Fibroblast of lung (primary cell): Measurements from ENCODE around the gene SLC20A1. TPM values are rescaled to one million over a fixed set of nuclear protein-coding genes. Genes with fewer than 3 reads are reported as not detected.
A peak's percentile ranks its signal among the peaks of the same experiment; 100 is the strongest.

Source experiments
- DNase-seq, 2 donors: peaks; one replicate each; pipeline versions ENCODE4 v3.0.0 to v3.0.0-alpha.2; 2010; ENCODE audit warnings: low read depth in 2 of 2
- H2AFZ ChIP-seq: 2 replicates; pipeline ENCODE4 v1.5.1; 2012; ENCODE audit warnings: low read length, control low read depth, inconsistent platforms
- H3K27ac ChIP-seq: 2 replicates; pipeline ENCODE4 v1.5.1; 2011; ENCODE audit warnings: low read length, control low read depth; ENCODE audit not compliant: insufficient read depth
- H3K27me3 ChIP-seq: 2 replicates; pipeline ENCODE4 v1.5.1; 2011; ENCODE audit warnings: mild to moderate bottlenecking, low read length; ENCODE audit not compliant: control insufficient read depth, insufficient read depth
- H3K36me3 ChIP-seq: 2 replicates; pipeline ENCODE4 v1.5.1; 2011; ENCODE audit warnings: low read length; ENCODE audit not compliant: control insufficient read depth, insufficient read depth
- H3K4me1 ChIP-seq: 2 replicates; pipeline ENCODE4 v1.5.1; 2011; ENCODE audit warnings: low read length; ENCODE audit not compliant: control insufficient read depth, insufficient read depth; ENCODE audit errors: extremely low read depth
- H3K4me2 ChIP-seq: 2 replicates; pipeline ENCODE4 v1.5.1; 2011; ENCODE audit warnings: low read length, control low read depth; ENCODE audit not compliant: insufficient read depth; ENCODE audit errors: extremely low read depth
- H3K4me3 ChIP-seq, 4 experiments: fragments of 200-600 bp in 1 of 4; sonication (generic) in 1 of 4; replicated peaks in 1 of 4; 2 replicates each; pipeline ENCODE4 v1.5.1; 2011 to 2016; ENCODE audit warnings: low read length in 4 of 4, low read depth in 3 of 4, mild to moderate bottlenecking in 3 of 4, control low read depth in 2 of 4, inconsistent platforms in 1 of 4, mixed read lengths in 1 of 4; ENCODE audit not compliant: insufficient read depth in 1 of 4; ENCODE audit errors: control extremely low read depth in 1 of 4
- H3K79me2 ChIP-seq: 2 replicates; pipeline ENCODE4 v1.5.1; 2012; ENCODE audit warnings: mild to moderate bottlenecking, low read length, inconsistent platforms; ENCODE audit not compliant: control insufficient read depth, insufficient read depth
- H3K9ac ChIP-seq: 2 replicates; pipeline ENCODE4 v1.5.1; 2011; ENCODE audit warnings: mild to moderate bottlenecking, low read length, control low read depth; ENCODE audit not compliant: insufficient read depth
- H3K9me3 ChIP-seq: 2 replicates; pipeline ENCODE4 v1.5.1; 2012; ENCODE audit warnings: low read depth, low read length; ENCODE audit not compliant: control insufficient read depth, insufficient read depth
- H4K20me1 ChIP-seq: 2 replicates; pipeline ENCODE4 v1.5.1; 2011; ENCODE audit warnings: low read length; ENCODE audit not compliant: control insufficient read depth, insufficient read depth; ENCODE audit errors: extremely low read depth
- EZH2 ChIP-seq: IDR thresholded peaks from 2 replicates; pipeline ENCODE4 v1.5.1; 2012; ENCODE audit warnings: low read length, control low read depth, mild to moderate bottlenecking; ENCODE audit errors: missing control alignments
- polyA plus RNA-seq, 2 donors: library from polyadenylated mRNA; depleted of rRNA in 1 of 2; stranded (reverse) in 1 of 2; unstranded in 1 of 2; fragments of >200 nt; gene quantifications; 2 replicates each; pipeline ENCODE4 v1.2.1, GENCODE V29; 2011 to 2012; ENCODE audit warnings: missing spikeins in 1 of 2
- total RNA-seq: library from RNA; depleted of rRNA; stranded (reverse); fragments of >200 nt; gene quantifications from 2 replicates; pipeline ENCODE4 v1.2.1, GENCODE V29; 2014
- TF ChIP-seq, protein P1 (sequence below), 2 donors: IDR thresholded peaks in 1 of 2; conservative IDR thresholded peaks in 1 of 2; 1 replicate in 1 of 2; 2 replicates in 1 of 2; pipeline ENCODE4 v1.5.1; 2011 to 2012; ENCODE audit warnings: low read length in 2 of 2, control low read depth in 1 of 2, inconsistent platforms in 1 of 2, low read depth in 1 of 2, mild to moderate bottlenecking in 1 of 2

SLC20A1 gene
- total and polyA plus RNA-seq, 2 donors (not counting 1 experiment from before 2014, with no cell fraction given) = 61.3 to 77.3 TPM

DNA sequence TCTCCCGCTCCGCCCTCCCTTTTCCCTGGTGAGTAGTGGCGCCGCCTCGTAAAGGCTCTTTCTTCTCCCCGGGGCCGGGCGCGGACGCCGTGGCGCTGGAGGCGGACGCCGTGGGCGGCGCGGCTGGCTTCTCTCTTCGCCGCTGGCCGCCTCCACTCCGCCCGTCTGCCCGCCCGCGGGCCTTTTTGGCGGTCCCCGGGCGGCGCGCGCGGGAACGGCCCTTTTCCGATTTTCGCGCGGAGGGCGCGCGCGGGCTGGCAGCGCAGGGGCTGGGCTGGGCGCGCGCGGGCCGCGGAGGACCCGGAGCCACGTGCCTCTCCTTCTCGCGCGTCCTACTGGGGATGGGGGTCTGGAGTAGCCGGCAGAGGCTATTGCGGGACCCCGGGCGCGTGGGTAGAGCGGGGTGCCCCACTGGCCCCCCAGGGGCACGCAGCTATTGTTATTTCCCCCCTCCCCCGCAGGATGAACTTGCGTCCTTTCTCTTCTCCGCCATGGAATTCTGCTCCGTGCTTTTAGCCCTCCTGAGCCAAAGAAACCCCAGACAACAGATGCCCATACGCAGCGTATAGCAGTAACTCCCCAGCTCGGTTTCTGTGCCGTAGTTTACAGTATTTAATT, 472 bp downstream of the SLC20A1 start:
- H2AFZ ChIP-seq = no peak overlapping the region
- TF ChIP-seq, protein P1, sequence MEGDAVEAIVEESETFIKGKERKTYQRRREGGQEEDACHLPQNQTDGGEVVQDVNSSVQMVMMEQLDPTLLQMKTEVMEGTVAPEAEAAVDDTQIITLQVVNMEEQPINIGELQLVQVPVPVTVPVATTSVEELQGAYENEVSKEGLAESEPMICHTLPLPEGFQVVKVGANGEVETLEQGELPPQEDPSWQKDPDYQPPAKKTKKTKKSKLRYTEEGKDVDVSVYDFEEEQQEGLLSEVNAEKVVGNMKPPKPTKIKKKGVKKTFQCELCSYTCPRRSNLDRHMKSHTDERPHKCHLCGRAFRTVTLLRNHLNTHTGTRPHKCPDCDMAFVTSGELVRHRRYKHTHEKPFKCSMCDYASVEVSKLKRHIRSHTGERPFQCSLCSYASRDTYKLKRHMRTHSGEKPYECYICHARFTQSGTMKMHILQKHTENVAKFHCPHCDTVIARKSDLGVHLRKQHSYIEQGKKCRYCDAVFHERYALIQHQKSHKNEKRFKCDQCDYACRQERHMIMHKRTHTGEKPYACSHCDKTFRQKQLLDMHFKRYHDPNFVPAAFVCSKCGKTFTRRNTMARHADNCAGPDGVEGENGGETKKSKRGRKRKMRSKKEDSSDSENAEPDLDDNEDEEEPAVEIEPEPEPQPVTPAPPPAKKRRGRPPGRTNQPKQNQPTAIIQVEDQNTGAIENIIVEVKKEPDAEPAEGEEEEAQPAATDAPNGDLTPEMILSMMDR (conservative IDR thresholded peaks at IDR 0.05 in 1 of 2, IDR thresholded peaks at IDR 0.05 in 1 of 2; ENCODE audit: low read depth in 1 of 2, low read length in 2 of 2) = no peak
- TF ChIP-seq EZH2 = no peak
- no peaks in the 10 kb centered on the region for H3K9me3 ChIP-seq
- H3K27me3 ChIP-seq = no peaks in the 10 kb centered on the region
- no peak for DNase-seq
- peaks cover 27% of the 10 kb centered on the region for H3K4me1 ChIP-seq
- peaks cover 2% of the 10 kb centered on the region for H3K36me3 ChIP-seq
- peak overlapping the region; percentile 98 for H3K9ac ChIP-seq
- H3K79me2 ChIP-seq = peaks cover 54% of the 10 kb centered on the region
- H3K4me2 ChIP-seq = no peak overlapping the region
- peak overlapping the region; percentile 54 to 93 (median 86) for H3K4me3 ChIP-seq
- H4K20me1 ChIP-seq = no peaks in the 10 kb centered on the region
- peak overlapping the region; percentile 95 for H3K27ac ChIP-seq

DNA sequence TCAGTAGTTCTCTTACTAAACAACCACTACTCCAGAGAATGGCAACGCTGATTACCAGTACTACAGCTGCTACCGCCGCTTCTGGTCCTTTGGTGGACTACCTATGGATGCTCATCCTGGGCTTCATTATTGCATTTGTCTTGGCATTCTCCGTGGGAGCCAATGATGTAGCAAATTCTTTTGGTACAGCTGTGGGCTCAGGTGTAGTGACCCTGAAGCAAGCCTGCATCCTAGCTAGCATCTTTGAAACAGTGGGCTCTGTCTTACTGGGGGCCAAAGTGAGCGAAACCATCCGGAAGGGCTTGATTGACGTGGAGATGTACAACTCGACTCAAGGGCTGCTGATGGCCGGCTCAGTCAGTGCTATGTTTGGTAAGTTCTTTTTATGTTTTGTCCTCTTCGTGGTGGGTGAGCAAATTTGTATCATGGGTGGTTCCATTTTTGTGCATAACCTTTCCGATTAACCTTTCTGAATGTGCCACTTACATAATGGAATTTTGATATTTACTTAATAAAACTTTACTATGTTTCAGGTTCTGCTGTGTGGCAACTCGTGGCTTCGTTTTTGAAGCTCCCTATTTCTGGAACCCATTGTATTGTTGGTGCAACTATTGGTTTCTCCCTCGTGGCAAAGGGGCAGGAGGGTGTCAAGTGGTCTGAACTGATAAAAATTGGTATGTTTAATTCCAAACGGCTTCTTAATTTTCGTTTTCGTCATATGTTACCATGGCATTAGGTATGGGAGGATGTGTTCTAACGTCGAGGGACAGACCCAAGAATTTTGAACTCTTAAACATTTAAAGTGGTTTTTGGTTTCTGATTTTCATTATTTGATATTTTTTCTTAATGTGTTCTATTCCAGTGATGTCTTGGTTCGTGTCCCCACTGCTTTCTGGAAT, 1.3 kb downstream of the SLC20A1 start:
- H3K9ac ChIP-seq = no peak overlapping the region
- H3K27ac ChIP-seq = peak overlapping the region; percentile 95
- no peak for DNase-seq
- TF ChIP-seq EZH2 = no peak
- TF ChIP-seq, protein P1 (conservative IDR thresholded peaks at IDR 0.05 in 1 of 2, IDR thresholded peaks at IDR 0.05 in 1 of 2; ENCODE audit: low read depth in 1 of 2, low read length in 2 of 2) = peak in 1 of 2 donors; percentile 4
- no peaks in the 10 kb centered on the region for H3K9me3 ChIP-seq
- H3K4me2 ChIP-seq = peak overlapping the region; percentile 53
- peaks cover 2% of the 10 kb centered on the region for H3K36me3 ChIP-seq
- peak overlapping the region; percentile 54 to 93 (median 86) for H3K4me3 ChIP-seq
- H3K79me2 ChIP-seq = peaks cover 62% of the 10 kb centered on the region
- no peaks in the 10 kb centered on the region for H4K20me1 ChIP-seq
- no peak overlapping the region for H2AFZ ChIP-seq
- peaks cover 19% of the 10 kb centered on the region for H3K4me1 ChIP-seq
- H3K27me3 ChIP-seq = no peaks in the 10 kb centered on the region

DNA sequence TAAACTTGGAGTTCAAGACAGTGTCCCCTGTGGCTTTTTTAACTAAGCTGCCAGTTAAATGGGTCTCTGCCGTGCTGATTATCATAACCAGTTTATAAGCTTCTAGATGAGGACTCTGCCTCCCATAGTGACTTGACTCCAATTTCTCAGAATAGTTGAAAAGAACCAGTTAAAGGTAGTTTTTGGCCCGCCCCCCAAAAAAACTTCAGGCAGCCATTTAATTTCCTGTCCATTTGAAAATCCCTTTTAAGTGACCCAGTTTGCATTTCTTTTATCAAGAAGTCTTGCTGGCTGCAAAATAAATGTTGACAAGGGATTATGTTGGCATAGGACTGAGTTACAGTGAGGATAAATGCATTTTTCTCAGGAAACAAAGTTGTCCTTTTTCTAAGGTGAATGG, 2.3 kb downstream of the SLC20A1 start:
- no peak overlapping the region for H3K27ac ChIP-seq
- H3K4me1 ChIP-seq = peaks cover 18% of the 10 kb centered on the region
- no peak overlapping the region for H2AFZ ChIP-seq
- H3K36me3 ChIP-seq = peaks cover 2% of the 10 kb centered on the region
- no peak for DNase-seq
- H4K20me1 ChIP-seq = no peaks in the 10 kb centered on the region
- no peaks in the 10 kb centered on the region for H3K9me3 ChIP-seq
- TF ChIP-seq, protein P1 (conservative IDR thresholded peaks at IDR 0.05 in 1 of 2, IDR thresholded peaks at IDR 0.05 in 1 of 2; ENCODE audit: low read depth in 1 of 2, low read length in 2 of 2) = no peak
- no peak for TF ChIP-seq EZH2
- H3K4me3 ChIP-seq = peak overlapping the region; percentile 54 to 93 (median 86)
- no peak overlapping the region for H3K9ac ChIP-seq
- peaks cover 72% of the 10 kb centered on the region for H3K79me2 ChIP-seq
- no peaks in the 10 kb centered on the region for H3K27me3 ChIP-seq
- H3K4me2 ChIP-seq = peak overlapping the region; percentile 53
